Endothelial cell of umbilical vein (primary cell): ENCODE measurements around the gene PPP3CA. TPM values are rescaled to one million over a fixed set of nuclear protein-coding genes. Genes with fewer than 3 reads are reported as not detected.

Experiments
- BruUV-seq: library from RNA; stranded (reverse); fragments of 400-500 nt; replicated peaks from 2 replicates; lab custom pipeline; 2021; lab: Mats Ljungman, UMichigan
- CTCF ChIA-PET: fragments of 300-600, 350-600 bp; sonication (Branson Sonifier 250); formaldehyde crosslinking; loops from one replicate; lab custom pipeline; 2021; ENCODE audit warnings: antibody characterized with exemption, inconsistent platforms; lab: Charles Lee
- POLR2A ChIA-PET: fragments of 300-600, 350-600 bp; sonication (Branson Sonifier 250); formaldehyde crosslinking; loops from one replicate; lab custom pipeline; 2021; ENCODE audit warnings: antibody characterized with exemption, inconsistent platforms; lab: Charles Lee
- DNase-seq: peaks from one replicate; pipeline ENCODE4 v3.0.0-alpha.2; 2011; ENCODE audit warnings: low read depth, low spot score
- FAIRE-seq: peaks from 2 replicates; lab custom pipeline; 2011; peaks lifted over from hg19 to GRCh38; lab: Jason Lieb, UNC
- H2AFZ ChIP-seq: 2 replicates; pipeline ENCODE4 v1.6.0; 2012; ENCODE audit warnings: low read depth, low read length, control low read depth, inconsistent platforms
- H3K27ac ChIP-seq: 2 replicates; pipeline ENCODE4 v1.5.1; 2011; ENCODE audit warnings: low read depth, mild to moderate bottlenecking, control low read depth, low read length, moderate library complexity; ENCODE audit not compliant: insufficient read depth
- H3K27me3 ChIP-seq, 2 experiments: 2 replicates each; pipeline versions ENCODE4 v1.6.0 to v1.6.1; 2011; ENCODE audit warnings: low read length in 2 of 2, mixed read lengths in 1 of 2; ENCODE audit not compliant: control insufficient read depth in 2 of 2, insufficient read depth in 2 of 2
- H3K36me3 ChIP-seq, 2 experiments: 2 replicates in 1 of 2; 3 replicates in 1 of 2; pipeline ENCODE4 v1.5.1; 2011; ENCODE audit warnings: low read length in 2 of 2, mild to moderate bottlenecking in 1 of 2, moderate library complexity in 1 of 2; ENCODE audit not compliant: control insufficient read depth in 2 of 2, insufficient read depth in 2 of 2; ENCODE audit errors: extremely low read depth in 1 of 2
- H3K4me1 ChIP-seq: 3 replicates; pipeline ENCODE4 v1.5.1; 2011; ENCODE audit warnings: mild to moderate bottlenecking, low read length; ENCODE audit not compliant: control insufficient read depth, insufficient read depth; ENCODE audit errors: extremely low read depth
- H3K4me2 ChIP-seq: 2 replicates; pipeline ENCODE4 v1.6.1; 2011; ENCODE audit warnings: low read length, control low read depth, mixed read lengths; ENCODE audit not compliant: insufficient read depth
- H3K4me3 ChIP-seq, 3 experiments: fragments of 200-600 bp in 1 of 3; sonication (generic), shearing (Covaris generic) in 1 of 3; replicated peaks in 1 of 3; 2 replicates each; pipeline ENCODE4 v1.5.1; 2011 to 2016; ENCODE audit warnings: control low read depth in 3 of 3, low read length in 3 of 3, mild to moderate bottlenecking in 2 of 3, inconsistent platforms in 1 of 3, low read depth in 1 of 3, moderate library complexity in 1 of 3; ENCODE audit not compliant: insufficient read depth in 1 of 3
- H3K79me2 ChIP-seq: 2 replicates; pipeline ENCODE4 v1.6.0; 2012; ENCODE audit warnings: low read length, inconsistent platforms; ENCODE audit not compliant: control insufficient read depth, insufficient read depth
- H3K9ac ChIP-seq: replicated peaks from 2 replicates; pipeline ENCODE3; 2011; ENCODE audit warnings: low read length, control low read depth; ENCODE audit not compliant: insufficient read depth; ENCODE audit errors: extremely low read depth
- H3K9me1 ChIP-seq: replicated peaks from 3 replicates; pipeline ENCODE4 v1.6.0; 2011; ENCODE audit warnings: mild to moderate bottlenecking, low read length; ENCODE audit not compliant: control insufficient read depth, insufficient read depth; ENCODE audit errors: extremely low read depth
- H3K9me3 ChIP-seq: replicated peaks from 2 replicates; pipeline ENCODE4 v1.5.1; 2012; ENCODE audit warnings: low read length, inconsistent platforms; ENCODE audit not compliant: control insufficient read depth, insufficient read depth
- H4K20me1 ChIP-seq: replicated peaks from 2 replicates; pipeline ENCODE3; 2011; ENCODE audit warnings: mild to moderate bottlenecking, low read length; ENCODE audit not compliant: control insufficient read depth, insufficient read depth; ENCODE audit errors: extremely low read depth
- FOS ChIP-seq: IDR thresholded peaks from 2 replicates; pipeline ENCODE4 v1.6.1; 2011; ENCODE audit warnings: mild to moderate bottlenecking, low read length, moderate library complexity, borderline replicate concordance; ENCODE audit not compliant: insufficient read depth
- GATA2 ChIP-seq: IDR thresholded peaks from 2 replicates; pipeline ENCODE4 v1.7.0; 2011; ENCODE audit warnings: low read depth, mild to moderate bottlenecking, moderate library complexity, mixed read lengths, low read length; ENCODE audit not compliant: insufficient read length, insufficient read depth
- POLR2A ChIP-seq: IDR thresholded peaks from 2 replicates; pipeline ENCODE4 v1.6.1; 2012; ENCODE audit warnings: low read depth, mild to moderate bottlenecking, control low read depth, low read length
- dilution Hi-C: fragments of 300-500 bp; cut with MboI; formaldehyde crosslinking; loops from one replicate; pipeline ENCODE4 v1.15.0; 2019; ENCODE audit warnings: low sequenced_read_pairs; ENCODE audit not compliant: extremely low pct_ligation_motif_present
- intact Hi-C: fragments of 100-400 bp; cut with micrococcal nuclease; formaldehyde crosslinking; loops from one replicate; pipeline ENCODE4 v1.10.0; 2022
- polyA plus RNA-seq, 4 experiments: library from polyadenylated mRNA; depleted of rRNA in 3 of 4; stranded (reverse) in 3 of 4; unstranded in 1 of 4; fragments of >200 nt; gene quantifications; 2 replicates each; pipeline versions ENCODE4 v1.2.1 to v1.2.3, GENCODE V29; 2011 to 2012; ENCODE audit warnings: missing spikeins in 1 of 4
- total RNA-seq: library from RNA; stranded (reverse); gene quantifications from 2 replicates; pipeline ENCODE4 v1.2.3, GENCODE V29; 2021
- TF ChIP-seq, protein P1 (sequence below), 2 donors: IDR thresholded peaks; 1 replicate in 1 of 2; 2 replicates in 1 of 2; pipeline ENCODE4 v1.5.1; 2011; ENCODE audit warnings: low read length in 2 of 2, mild to moderate bottlenecking in 2 of 2, moderate library complexity in 2 of 2, control low read depth in 1 of 2, inconsistent platforms in 1 of 2, low read depth in 1 of 2; ENCODE audit not compliant: insufficient read depth in 1 of 2; ENCODE audit errors: extremely low read depth in 1 of 2
- TF ChIP-seq, protein P2 (sequence below): IDR thresholded peaks from 2 replicates; pipeline ENCODE4 v1.6.1; 2011; ENCODE audit not compliant: insufficient read depth, insufficient read length

PPP3CA gene
- total and polyA plus RNA-seq, 2 donors (not counting 3 experiments of a cell fraction or from before 2014, with no cell fraction given): 7.0 to 43.3 TPM

DNA sequence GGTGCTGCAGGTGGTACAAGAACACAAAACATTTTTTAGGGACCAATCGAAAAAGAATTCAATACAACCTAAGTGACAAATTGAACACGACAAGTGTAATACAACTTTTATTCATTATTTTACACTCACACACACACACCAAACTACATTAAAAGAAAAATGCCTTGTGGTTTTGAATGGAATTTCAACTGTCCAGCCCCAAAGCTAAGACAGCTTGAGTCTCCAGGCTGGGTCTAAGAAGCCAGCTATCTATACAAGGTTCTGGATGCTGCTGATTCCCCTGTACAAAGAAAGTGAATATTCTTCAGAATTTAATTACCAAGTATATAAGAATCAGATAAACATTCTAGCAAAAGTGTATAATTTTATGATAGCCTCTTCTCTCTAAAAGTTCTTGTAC lies 118.2 kb downstream of the PPP3CA start:
- intact Hi-C loops (no loop called here), dilution Hi-C loops (no loop called here)
- no peak overlapping the region for H3K4me3 ChIP-seq
- H3K9me1 ChIP-seq: peaks cover 2% of the 10 kb centered on the region
- H4K20me1 ChIP-seq: no peaks in the 10 kb centered on the region
- no peak for TF ChIP-seq GATA2
- no peak overlapping the region for H3K4me2 ChIP-seq
- DNase-seq: no peak
- no peak overlapping the region for H3K9ac ChIP-seq
- FAIRE-seq: no peak
- H2AFZ ChIP-seq: no peak overlapping the region
- H3K27me3 ChIP-seq: no peaks in the 10 kb centered on the region
- POLR2A ChIA-PET: no interaction called here
- no TSS peak for BruUV-seq
- H3K4me1 ChIP-seq: no peaks in the 10 kb centered on the region
- no peaks in the 10 kb centered on the region for H3K9me3 ChIP-seq
- no peaks in the 10 kb centered on the region for H3K79me2 ChIP-seq
- no peak overlapping the region for H3K27ac ChIP-seq
- no peaks in the 10 kb centered on the region for H3K36me3 ChIP-seq
- CTCF ChIA-PET: no interaction called here

DNA sequence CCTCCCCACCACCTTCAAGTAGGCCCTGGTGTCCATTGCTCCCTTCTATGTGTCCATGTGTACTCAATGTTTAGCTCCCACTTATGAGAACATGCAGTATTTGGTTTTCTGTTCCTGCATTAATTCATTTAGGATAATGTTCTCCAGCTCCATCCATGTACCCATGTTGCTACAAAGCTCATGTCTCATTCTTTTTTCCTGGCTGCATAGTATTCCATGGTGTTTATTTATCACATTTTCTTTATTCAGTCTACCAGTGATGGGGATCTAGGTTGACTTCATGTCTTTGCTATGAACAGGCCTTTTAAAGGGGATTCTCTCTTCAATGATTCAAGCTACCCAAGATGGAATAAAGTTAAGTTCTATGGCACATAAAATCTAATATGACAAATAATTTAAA lies 119.6 kb downstream of the PPP3CA start:
- H3K36me3 ChIP-seq: no peaks in the 10 kb centered on the region
- no peaks in the 10 kb centered on the region for H4K20me1 ChIP-seq
- H3K4me1 ChIP-seq: peaks cover 3% of the 10 kb centered on the region
- no TSS peak for BruUV-seq
- H3K9ac ChIP-seq: no peak overlapping the region
- ChIA-PET CTCF (no interaction called here), POLR2A (no interaction called here)
- no peaks in the 10 kb centered on the region for H3K79me2 ChIP-seq
- DNase-seq: no peak
- no peak for FAIRE-seq
- no peak overlapping the region for H3K27ac ChIP-seq
- TF ChIP-seq, protein P1, sequence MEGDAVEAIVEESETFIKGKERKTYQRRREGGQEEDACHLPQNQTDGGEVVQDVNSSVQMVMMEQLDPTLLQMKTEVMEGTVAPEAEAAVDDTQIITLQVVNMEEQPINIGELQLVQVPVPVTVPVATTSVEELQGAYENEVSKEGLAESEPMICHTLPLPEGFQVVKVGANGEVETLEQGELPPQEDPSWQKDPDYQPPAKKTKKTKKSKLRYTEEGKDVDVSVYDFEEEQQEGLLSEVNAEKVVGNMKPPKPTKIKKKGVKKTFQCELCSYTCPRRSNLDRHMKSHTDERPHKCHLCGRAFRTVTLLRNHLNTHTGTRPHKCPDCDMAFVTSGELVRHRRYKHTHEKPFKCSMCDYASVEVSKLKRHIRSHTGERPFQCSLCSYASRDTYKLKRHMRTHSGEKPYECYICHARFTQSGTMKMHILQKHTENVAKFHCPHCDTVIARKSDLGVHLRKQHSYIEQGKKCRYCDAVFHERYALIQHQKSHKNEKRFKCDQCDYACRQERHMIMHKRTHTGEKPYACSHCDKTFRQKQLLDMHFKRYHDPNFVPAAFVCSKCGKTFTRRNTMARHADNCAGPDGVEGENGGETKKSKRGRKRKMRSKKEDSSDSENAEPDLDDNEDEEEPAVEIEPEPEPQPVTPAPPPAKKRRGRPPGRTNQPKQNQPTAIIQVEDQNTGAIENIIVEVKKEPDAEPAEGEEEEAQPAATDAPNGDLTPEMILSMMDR (IDR thresholded peaks at IDR 0.05; ENCODE audit: extremely low read depth in 1 of 2, insufficient read depth in 1 of 2, low read depth in 1 of 2, low read length in 2 of 2): no peak
- no peak for TF ChIP-seq GATA2
- TF ChIP-seq POLR2A: no peak
- TF ChIP-seq, protein P2, sequence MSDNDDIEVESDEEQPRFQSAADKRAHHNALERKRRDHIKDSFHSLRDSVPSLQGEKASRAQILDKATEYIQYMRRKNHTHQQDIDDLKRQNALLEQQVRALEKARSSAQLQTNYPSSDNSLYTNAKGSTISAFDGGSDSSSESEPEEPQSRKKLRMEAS: no peak
- no peak for TF ChIP-seq FOS
- H3K4me2 ChIP-seq: no peak overlapping the region
- H3K27me3 ChIP-seq: no peaks in the 10 kb centered on the region
- dilution Hi-C loops (no loop called here), intact Hi-C loops (no loop called here)
- H3K4me3 ChIP-seq: no peak overlapping the region
- H3K9me3 ChIP-seq: no peaks in the 10 kb centered on the region
- H2AFZ ChIP-seq: no peak overlapping the region
- H3K9me1 ChIP-seq: peaks cover 2% of the 10 kb centered on the region
